Osteoblast (primary cell): ENCODE data around the gene HERC6. TPM values are rescaled to one million over a fixed set of nuclear protein-coding genes. Genes with fewer than 3 reads are reported as not detected.

ENCODE experiments used
- DNase-seq: peaks from one replicate; pipeline ENCODE4 v3.0.0; 2011; ENCODE audit warnings: low spot score, mixed read lengths; ENCODE audit not compliant: insufficient read length; ENCODE audit errors: missing footprints
- H2AFZ ChIP-seq: 2 replicates; pipeline ENCODE4 v1.6.0; 2011; ENCODE audit warnings: mild to moderate bottlenecking, low read length
- H3K27ac ChIP-seq: 2 replicates; pipeline ENCODE4 v1.5.1; 2011; ENCODE audit warnings: mild to moderate bottlenecking, low read depth, low read length, moderate library complexity
- H3K27me3 ChIP-seq: 2 replicates; pipeline ENCODE4 v1.6.0; 2012; ENCODE audit warnings: mild to moderate bottlenecking, control low read depth, inconsistent platforms, low read length, moderate library complexity; ENCODE audit not compliant: insufficient read depth
- H3K36me3 ChIP-seq: 2 replicates; pipeline ENCODE4 v1.5.1; 2011; ENCODE audit warnings: mild to moderate bottlenecking, low read length, control low read depth, moderate library complexity; ENCODE audit not compliant: insufficient read depth
- H3K4me1 ChIP-seq: 2 replicates; pipeline ENCODE4 v1.5.1; 2011; ENCODE audit warnings: mild to moderate bottlenecking, low read length, control low read depth, moderate library complexity; ENCODE audit not compliant: insufficient read depth
- H3K4me2 ChIP-seq: 2 replicates; pipeline ENCODE4 v1.6.0; 2011; ENCODE audit warnings: mild to moderate bottlenecking, low read length; ENCODE audit not compliant: insufficient read depth
- H3K4me3 ChIP-seq: fragments of 200-600 bp; sonication (generic); 3 replicates; pipeline ENCODE4 v1.5.1; 2012; ENCODE audit warnings: mild to moderate bottlenecking, low read length, inconsistent platforms; ENCODE audit not compliant: insufficient read depth
- H3K79me2 ChIP-seq: 2 replicates; pipeline ENCODE4 v1.6.0; 2012; ENCODE audit warnings: mild to moderate bottlenecking, low read length, control low read depth, inconsistent platforms; ENCODE audit not compliant: insufficient read depth
- H3K9me3 ChIP-seq: 2 replicates; pipeline ENCODE4 v1.5.1; 2011; ENCODE audit warnings: low read depth, low read length, control low read depth
- H4K20me1 ChIP-seq: 2 replicates; pipeline ENCODE4 v1.6.0; 2012; ENCODE audit warnings: mild to moderate bottlenecking, low read length, control low read depth; ENCODE audit not compliant: insufficient read depth
- total RNA-seq: library from RNA; depleted of rRNA; stranded (reverse); fragments of >200 nt; gene quantifications from 2 replicates; pipeline ENCODE4 v1.2.3, GENCODE V29; 2012
- TF ChIP-seq, protein P1 (sequence below): IDR thresholded peaks from 2 replicates; pipeline ENCODE4 v1.5.1; 2011; ENCODE audit warnings: mild to moderate bottlenecking, low read depth, low read length, moderate library complexity; ENCODE audit errors: extremely low read depth

The HERC6 gene
- total RNA-seq, 1 donor = 21.4 TPM

GRCh38 chr4:88441696-88442095, 63.0 kb downstream of the HERC6 start:
- H2AFZ ChIP-seq = no peak overlapping the region
- H3K4me3 ChIP-seq = no peak overlapping the region
- no peak overlapping the region for H3K4me2 ChIP-seq
- no peaks in the 10 kb centered on the region for H3K27me3 ChIP-seq
- no peaks in the 10 kb centered on the region for H3K9me3 ChIP-seq
- no peak for DNase-seq
- no peaks in the 10 kb centered on the region for H3K36me3 ChIP-seq
- H4K20me1 ChIP-seq = no peaks in the 10 kb centered on the region
- TF ChIP-seq, protein P1, sequence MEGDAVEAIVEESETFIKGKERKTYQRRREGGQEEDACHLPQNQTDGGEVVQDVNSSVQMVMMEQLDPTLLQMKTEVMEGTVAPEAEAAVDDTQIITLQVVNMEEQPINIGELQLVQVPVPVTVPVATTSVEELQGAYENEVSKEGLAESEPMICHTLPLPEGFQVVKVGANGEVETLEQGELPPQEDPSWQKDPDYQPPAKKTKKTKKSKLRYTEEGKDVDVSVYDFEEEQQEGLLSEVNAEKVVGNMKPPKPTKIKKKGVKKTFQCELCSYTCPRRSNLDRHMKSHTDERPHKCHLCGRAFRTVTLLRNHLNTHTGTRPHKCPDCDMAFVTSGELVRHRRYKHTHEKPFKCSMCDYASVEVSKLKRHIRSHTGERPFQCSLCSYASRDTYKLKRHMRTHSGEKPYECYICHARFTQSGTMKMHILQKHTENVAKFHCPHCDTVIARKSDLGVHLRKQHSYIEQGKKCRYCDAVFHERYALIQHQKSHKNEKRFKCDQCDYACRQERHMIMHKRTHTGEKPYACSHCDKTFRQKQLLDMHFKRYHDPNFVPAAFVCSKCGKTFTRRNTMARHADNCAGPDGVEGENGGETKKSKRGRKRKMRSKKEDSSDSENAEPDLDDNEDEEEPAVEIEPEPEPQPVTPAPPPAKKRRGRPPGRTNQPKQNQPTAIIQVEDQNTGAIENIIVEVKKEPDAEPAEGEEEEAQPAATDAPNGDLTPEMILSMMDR = no peak
- H3K4me1 ChIP-seq = no peaks in the 10 kb centered on the region
- H3K27ac ChIP-seq = no peak overlapping the region
- no peaks in the 10 kb centered on the region for H3K79me2 ChIP-seq

- Histone ChIP-seq H3K36me3 (no peaks in the 10 kb centered on the region), H4K20me1 (no peaks in the 10 kb centered on the region), H3K4me2 (no peak overlapping the region), H2AFZ (no peak overlapping the region), H3K4me3 (no peak overlapping the region), H3K27ac (no peak overlapping the region), H3K4me1 (no peaks in the 10 kb centered on the region), H3K9me3 (no peaks in the 10 kb centered on the region), H3K79me2 (no peaks in the 10 kb centered on the region), H3K27me3 (no peaks in the 10 kb centered on the region)
- TF ChIP-seq, protein P1 = no peak
- DNase-seq = no peak
These were observed 64.1 kb downstream of the HERC6 start for GRCh38 chr4:88442689-88443191.

- TF ChIP-seq, protein P1 = no peak
- no peaks in the 10 kb centered on the region for H3K4me1 ChIP-seq
- no peaks in the 10 kb centered on the region for H3K9me3 ChIP-seq
- no peak overlapping the region for H3K4me2 ChIP-seq
- no peak overlapping the region for H3K4me3 ChIP-seq
- H3K79me2 ChIP-seq = no peaks in the 10 kb centered on the region
- no peak overlapping the region for H3K27ac ChIP-seq
- DNase-seq = no peak
- no peaks in the 10 kb centered on the region for H3K27me3 ChIP-seq
- H2AFZ ChIP-seq = no peak overlapping the region
- no peaks in the 10 kb centered on the region for H4K20me1 ChIP-seq
- H3K36me3 ChIP-seq = no peaks in the 10 kb centered on the region
These were observed 64.8 kb downstream of the HERC6 start for GRCh38 chr4:88443486-88443885.

- Histone ChIP-seq H3K36me3 (no peaks in the 10 kb centered on the region), H4K20me1 (no peaks in the 10 kb centered on the region), H3K27me3 (no peaks in the 10 kb centered on the region), H2AFZ (no peak overlapping the region), H3K4me1 (no peaks in the 10 kb centered on the region), H3K27ac (no peak overlapping the region), H3K4me2 (no peak overlapping the region), H3K9me3 (no peaks in the 10 kb centered on the region), H3K4me3 (no peak overlapping the region), H3K79me2 (no peaks in the 10 kb centered on the region)
- TF ChIP-seq, protein P1 = no peak
- DNase-seq = no peak
These were observed 66.6 kb downstream of the HERC6 start for GRCh38 chr4:88445252-88445651.
